ENCODE measurements around the gene MBD2. TPM values are rescaled to one million over a fixed set of nuclear protein-coding genes. Genes with fewer than 3 reads are reported as not detected.

The MBD2 gene
- total and polyA plus RNA-seq, 11 donors, result 15.9 to 74.9 (median 44.6) TPM

DNA sequence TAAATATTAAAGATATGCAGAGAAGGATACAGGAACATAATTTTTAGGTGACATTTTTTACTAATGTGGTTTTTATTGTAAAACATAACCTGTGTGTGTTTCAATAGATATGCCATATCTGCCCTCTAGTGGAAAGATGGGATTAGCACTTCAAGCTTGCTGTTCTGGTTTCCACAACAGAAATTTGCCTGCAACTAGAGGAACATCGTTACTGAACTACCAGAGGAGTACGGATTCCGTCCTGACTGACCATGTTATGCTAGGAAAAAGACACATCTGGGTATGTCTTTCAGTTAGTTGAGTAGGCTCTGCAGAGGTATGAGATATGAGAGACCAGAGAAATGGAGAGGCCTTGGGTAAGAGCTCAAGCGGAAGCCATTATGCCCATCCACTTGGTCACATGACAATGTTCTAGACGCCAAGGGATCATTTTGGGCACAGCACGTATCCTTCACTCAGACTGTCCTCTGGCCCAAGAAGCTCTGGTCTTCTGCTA is 104.9 kb downstream of the MBD2 start:
- ATAC-seq (peak; percentile 37 to 81 (median 62)), DNase-seq (no peak)
- no peaks in the 10 kb centered on the region for H3K9me3 ChIP-seq
- H3K27me3 ChIP-seq, result no peaks in the 10 kb centered on the region
- peak overlapping the region in 4 of 12 donors; percentile 4 to 33 (median 22) for H3K4me3 ChIP-seq
- H3K36me3 ChIP-seq, result no peaks in the 10 kb centered on the region
- H3K27ac ChIP-seq, result no peak overlapping the region
- H3K4me1 ChIP-seq, result peaks cover 0 to 4% (median 0%) of the 10 kb centered on the region in 12 donors
- TF ChIP-seq CTCF (IDR thresholded peaks at IDR 0.05), result peak; percentile 50 to 86 (median 74)
- no peak for TF ChIP-seq POLR2A (IDR thresholded peaks at IDR 0.05)
- intact Hi-C loops (cut with DNase I), result loop anchor here (2.0 to 10.0 kb wide), 9 partner anchors 415 to 555 kb away; no protein-coding TSS in a partner anchor
- 22 to 26% (median 23%) methylated on average over 6 of the region's 6 CpGs for WGBS, 4 donors

DNA sequence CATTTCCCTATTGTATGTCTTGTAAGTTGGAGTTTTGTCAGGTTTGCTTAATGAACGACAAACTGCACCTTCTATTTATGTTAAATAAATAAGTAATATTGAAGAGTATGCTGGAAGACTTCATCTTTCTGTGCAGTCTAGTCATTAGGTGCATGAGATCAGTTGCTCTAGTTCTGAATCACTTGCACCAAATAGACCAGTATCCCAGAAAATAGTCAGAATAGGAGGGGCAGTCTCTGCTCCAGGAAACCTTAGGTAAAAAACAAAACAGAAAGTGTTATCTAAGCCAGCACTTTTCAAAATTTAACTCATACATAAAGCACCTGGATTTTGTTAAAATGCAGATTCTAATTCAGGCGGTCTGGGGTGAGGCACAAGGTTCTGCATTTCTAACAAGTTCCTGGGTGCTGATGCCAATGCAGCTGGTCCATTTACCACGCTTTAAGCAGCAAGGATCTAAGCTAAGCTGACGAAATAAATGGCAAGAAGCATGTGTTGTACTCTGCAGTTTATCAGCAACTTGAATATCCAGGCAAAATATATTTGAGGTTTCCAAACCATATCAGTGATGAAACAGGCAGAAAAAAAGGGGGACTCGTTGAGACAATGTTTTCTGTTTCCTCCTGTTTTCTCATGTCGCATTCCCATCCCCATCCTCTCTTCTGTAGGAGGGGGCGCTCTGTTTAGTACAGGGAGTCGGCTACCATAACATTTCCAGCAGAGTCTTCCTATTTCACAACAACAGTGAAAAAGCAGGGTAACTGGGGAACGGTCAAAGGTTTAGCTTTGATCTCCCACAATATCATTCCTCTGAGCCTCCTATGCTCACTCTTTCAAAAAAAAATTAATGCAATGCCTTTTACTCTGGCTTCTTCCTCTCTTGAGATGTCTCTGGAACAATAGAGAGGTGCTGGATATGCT is 106.4 kb downstream of the MBD2 start:
- TF ChIP-seq POLR2A (IDR thresholded peaks at IDR 0.05) (no peak), CTCF (IDR thresholded peaks at IDR 0.05) (no peak)
- no peak for ATAC-seq
- WGBS, 4 donors, result 62 to 75% (median 73%) methylated on average over 9 of the region's 9 CpGs

GRCh38 chr18:54116541-54117257 is 107.8 kb downstream of the MBD2 start:
- peaks cover 0 to 13% (median 0%) of the 10 kb centered on the region in 9 donors for H3K27me3 ChIP-seq
- DNase-seq (no peak), ATAC-seq (no peak)
- H3K27ac ChIP-seq, result no peak overlapping the region
- H3K4me3 ChIP-seq, result no peak overlapping the region
- peaks cover 0 to 4% (median 0%) of the 10 kb centered on the region in 12 donors for H3K4me1 ChIP-seq
- intact Hi-C loops (cut with DNase I), result loop anchor here in 8 of 10 donors (5.0 to 10.0 kb wide), 4 partner anchors 412 to 549 kb away; no protein-coding TSS in a partner anchor
- H3K36me3 ChIP-seq, result no peaks in the 10 kb centered on the region
- TF ChIP-seq POLR2A (IDR thresholded peaks at IDR 0.05) (no peak), CTCF (IDR thresholded peaks at IDR 0.05) (no peak)
- peaks cover 0 to 2% (median 0%) of the 10 kb centered on the region in 12 donors for H3K9me3 ChIP-seq
- WGBS, 4 donors, result 63 to 71% (median 70%) methylated on average over 3 of the region's 3 CpGs

More for the DNA sequence above, 106.4 kb downstream of the MBD2 start:
- Histone ChIP-seq H3K9me3 (no peaks in the 10 kb centered on the region), H3K27ac (no peak overlapping the region), H3K4me3 (no peak overlapping the region), H3K4me1 (peaks cover 0 to 4% (median 0%) of the 10 kb centered on the region in 12 donors), H3K36me3 (no peaks in the 10 kb centered on the region), H3K27me3 (peaks cover 0 to 13% (median 0%) of the 10 kb centered on the region in 9 donors)
- no peak for DNase-seq
- intact Hi-C loops (cut with DNase I), result loop anchor here (2.0 to 10.0 kb wide), 6 partner anchors 413 to 551 kb away; no protein-coding TSS in a partner anchor
